H1 (cell line): ENCODE results near the gene SCO2. TPM values are rescaled to one million over a fixed set of nuclear protein-coding genes. Genes with fewer than 3 reads are reported as not detected.

Experiments used
- CTCF ChIA-PET: fragments of 300-600 bp; sonication (Branson Sonifier 250); formaldehyde crosslinking; loops from one replicate; lab custom pipeline; 2021; ENCODE audit not compliant: partially characterized antibody; lab: Charles Lee
- POLR2A ChIA-PET: fragments of 300-600 bp; sonication (Branson Sonifier 250); formaldehyde crosslinking; loops from one replicate; lab custom pipeline; 2021; ENCODE audit warnings: inconsistent platforms; ENCODE audit not compliant: partially characterized antibody; lab: Charles Lee
- DNase-seq, 2 experiments: peaks; one replicate each; pipeline versions ENCODE4 v3.0.0 to v3.0.0-alpha.2; 2010 to 2022; ENCODE audit warnings: low spot score in 2 of 2, low read depth in 1 of 2, mixed read lengths in 1 of 2
- FAIRE-seq: peaks from 2 replicates; lab custom pipeline; 2011; peaks lifted over from hg19 to GRCh38; lab: Jason Lieb, UNC
- H2AFZ ChIP-seq: 2 replicates; pipeline ENCODE4 v1.8.1; 2012; ENCODE audit warnings: low read length, inconsistent platforms
- H2AK5ac ChIP-seq: 2 replicates; pipeline ENCODE4 v1.6.1; 2013; ENCODE audit warnings: low read depth, low read length
- H2BK120ac ChIP-seq: replicated peaks from 2 replicates; pipeline ENCODE3; 2013; ENCODE audit warnings: low read depth, low read length, inconsistent platforms
- H2BK12ac ChIP-seq: 2 replicates; pipeline ENCODE4 v1.6.1; 2013; ENCODE audit warnings: low read depth, low read length
- H2BK15ac ChIP-seq: 2 replicates; pipeline ENCODE4 v1.6.1; 2013; ENCODE audit warnings: low read length
- H2BK20ac ChIP-seq: 2 replicates; pipeline ENCODE4 v1.6.1; 2013; ENCODE audit warnings: low read length
- H2BK5ac ChIP-seq: 2 replicates; pipeline ENCODE4 v1.6.1; 2013; ENCODE audit warnings: low read depth, low read length
- H3K14ac ChIP-seq: 2 replicates; pipeline ENCODE4 v1.6.1; 2013; ENCODE audit warnings: inconsistent platforms; ENCODE audit not compliant: insufficient read length
- H3K18ac ChIP-seq: 2 replicates; pipeline ENCODE4 v1.6.1; 2013; ENCODE audit warnings: low read length; ENCODE audit errors: extremely low read depth
- H3K23ac ChIP-seq: 2 replicates; pipeline ENCODE4 v1.6.1; 2013; ENCODE audit warnings: inconsistent platforms; ENCODE audit not compliant: insufficient read length
- H3K23me2 ChIP-seq: 2 replicates; pipeline ENCODE4 v1.6.1; 2013; ENCODE audit warnings: low read depth, low read length
- H3K27ac ChIP-seq: 2 replicates; pipeline ENCODE4 v1.6.1; 2011; ENCODE audit warnings: low read depth, low read length, inconsistent platforms
- H3K27me3 ChIP-seq, 4 experiments: replicated peaks in 1 of 4; 1 replicate in 1 of 4; 2 replicates in 3 of 4; pipeline versions ENCODE4 v1.6.1 to v1.8.1; 2011 to 2013; ENCODE audit warnings: low read length in 3 of 4, mild to moderate bottlenecking in 3 of 4, inconsistent platforms in 2 of 4, mixed read lengths in 2 of 4, moderate library complexity in 1 of 4; ENCODE audit not compliant: control insufficient read depth in 3 of 4, insufficient read depth in 3 of 4; ENCODE audit errors: extremely low read depth in 1 of 4
- H3K36me3 ChIP-seq, 4 experiments: 2 replicates each; pipeline versions ENCODE4 v1.6.1 to v1.8.1; 2011 to 2013; ENCODE audit warnings: mild to moderate bottlenecking in 4 of 4, low read length in 3 of 4, moderate library complexity in 2 of 4, control low read depth in 1 of 4, inconsistent platforms in 1 of 4; ENCODE audit not compliant: insufficient read depth in 4 of 4, control insufficient read depth in 2 of 4
- H3K4ac ChIP-seq: replicated peaks from 2 replicates; pipeline ENCODE3; 2013; ENCODE audit warnings: low read length, low read depth, mixed read lengths, inconsistent platforms; ENCODE audit not compliant: insufficient read length
- H3K4me1 ChIP-seq, 4 experiments: replicated peaks in 1 of 4; 1 replicate in 1 of 4; 2 replicates in 3 of 4; pipeline versions ENCODE4 v1.6.1 to v1.8.1; 2011 to 2013; ENCODE audit warnings: low read length in 3 of 4, inconsistent platforms in 2 of 4, mixed read lengths in 1 of 4; ENCODE audit not compliant: insufficient read depth in 4 of 4, control insufficient read depth in 3 of 4
- H3K4me2 ChIP-seq, 2 experiments: 2 replicates each; pipeline versions ENCODE4 v1.6.1 to v1.8.1; 2011 to 2013; ENCODE audit warnings: low read depth in 2 of 2, low read length in 2 of 2, control low read depth in 1 of 2, inconsistent platforms in 1 of 2, mild to moderate bottlenecking in 1 of 2; ENCODE audit not compliant: insufficient read depth in 1 of 2
- H3K4me3 ChIP-seq, 4 experiments: fragments of 200-600, 300-600 bp in 1 of 4; sonication (generic), shearing (Covaris generic), sonication (Bioruptor Twin) in 1 of 4; 2 replicates each; pipeline versions ENCODE4 v1.5.1 to v1.8.1; 2011 to 2016; ENCODE audit warnings: low read length in 4 of 4, low read depth in 3 of 4, control low read depth in 2 of 4, inconsistent platforms in 2 of 4, mild to moderate bottlenecking in 2 of 4, mixed read lengths in 1 of 4, moderate library complexity in 1 of 4; ENCODE audit not compliant: insufficient read depth in 2 of 4; ENCODE audit errors: extremely low read depth in 1 of 4
- H3K56ac ChIP-seq: replicated peaks from 2 replicates; pipeline ENCODE3; 2013; ENCODE audit warnings: low read depth, mild to moderate bottlenecking, mixed read lengths, low read length, inconsistent platforms; ENCODE audit not compliant: insufficient read length
- H3K79me1 ChIP-seq: 2 replicates; pipeline ENCODE4 v1.6.1; 2013; ENCODE audit warnings: low read depth, low read length, control low read depth
- H3K79me2 ChIP-seq, 2 experiments: 2 replicates each; pipeline versions ENCODE4 v1.6.1 to v1.8.1; 2012 to 2013; ENCODE audit warnings: low read length in 2 of 2, mild to moderate bottlenecking in 2 of 2, inconsistent platforms in 1 of 2; ENCODE audit not compliant: insufficient read depth in 2 of 2, control insufficient read depth in 1 of 2
- H3K9ac ChIP-seq, 4 experiments: replicated peaks in 1 of 4; 1 replicate in 1 of 4; 2 replicates in 3 of 4; pipeline versions ENCODE4 v1.6.1 to v1.8.1; 2011 to 2013; ENCODE audit warnings: low read depth in 3 of 4, low read length in 3 of 4, control low read depth in 2 of 4, mild to moderate bottlenecking in 2 of 4, moderate library complexity in 2 of 4, inconsistent platforms in 1 of 4; ENCODE audit errors: extremely low read depth in 1 of 4
- H3K9me3 ChIP-seq, 2 experiments: 2 replicates each; pipeline versions ENCODE4 v1.6.1 to v1.8.1; 2012 to 2013; ENCODE audit warnings: mild to moderate bottlenecking in 2 of 2, moderate library complexity in 2 of 2, control low read depth in 1 of 2, inconsistent platforms in 1 of 2, low read depth in 1 of 2, low read length in 1 of 2, mixed read lengths in 1 of 2; ENCODE audit not compliant: insufficient read depth in 2 of 2
- H4K20me1 ChIP-seq, 2 experiments: replicated peaks in 1 of 2; 2 replicates each; pipeline versions ENCODE3 to v1.8.1; 2011 to 2013; ENCODE audit warnings: inconsistent platforms in 2 of 2, low read length in 2 of 2, mild to moderate bottlenecking in 1 of 2; ENCODE audit not compliant: insufficient read depth in 2 of 2, control insufficient read depth in 1 of 2
- H4K5ac ChIP-seq: 2 replicates; pipeline ENCODE4 v1.6.1; 2013; ENCODE audit warnings: low read length, low read depth, mixed read lengths, inconsistent platforms; ENCODE audit not compliant: insufficient read length
- H4K8ac ChIP-seq: 2 replicates; pipeline ENCODE4 v1.8.0; 2013; ENCODE audit warnings: mild to moderate bottlenecking, moderate library complexity, low read length, inconsistent platforms; ENCODE audit not compliant: insufficient read depth; ENCODE audit errors: extremely low read depth
- H4K91ac ChIP-seq: replicated peaks from 2 replicates; pipeline ENCODE3; 2013; ENCODE audit warnings: low read length, mixed read lengths, inconsistent platforms; ENCODE audit not compliant: insufficient read length
- EP300 ChIP-seq, 2 experiments: IDR thresholded peaks; 1 replicate in 1 of 2; 2 replicates in 1 of 2; pipeline ENCODE4 v1.6.1; 2011 to 2012; ENCODE audit warnings: low read depth in 2 of 2, low read length in 2 of 2, mild to moderate bottlenecking in 2 of 2, borderline replicate concordance in 1 of 2, inconsistent platforms in 1 of 2, moderate library complexity in 1 of 2
- SP2 ChIP-seq: IDR thresholded peaks from 2 replicates; pipeline ENCODE4 v1.6.1; 2012; ENCODE audit warnings: mild to moderate bottlenecking, low read length, inconsistent platforms
- whole genome bisulfite sequencing, 2 experiments: shearing (Covaris generic) in 1 of 2; methylation state at CpG; one replicate each; pipeline versions ENCODE4 v1.1.6 to v1.1.7; 2013 to 2015; ENCODE audit warnings: low lambda C conversion rate in 2 of 2, mixed read lengths in 2 of 2, inconsistent platforms in 1 of 2, low coverage in 1 of 2, missing lambda C conversion rate in 1 of 2; ENCODE audit not compliant: insufficient replicate concordance in 2 of 2, insufficient coverage in 1 of 2, insufficient read length in 1 of 2; ENCODE audit errors: extremely low coverage in 1 of 2, missing lambda C conversion rate in 1 of 2; 5-methylcytosine and 5-hydroxymethylcytosine counted together
- polyA plus RNA-seq, 7 experiments: library from polyadenylated mRNA; depleted of rRNA in 3 of 7; stranded (reverse) in 5 of 7; unstranded in 2 of 7; fragments of >200 nt in 5 of 7; fragments of 200-250 nt in 2 of 7; gene quantifications; 1 replicate in 5 of 7; 2 replicates in 1 of 7; 4 replicates in 1 of 7; pipeline versions ENCODE4 v1.2.1 to v1.2.3, GENCODE V29; 2011 to 2013; ENCODE audit warnings: missing spikeins in 2 of 7, mixed read lengths in 2 of 7
- total RNA-seq: library from RNA; stranded (reverse); fragmentation: NEBNext Ultra II Directional; extraction: Animal tissue kit (Norgen Biotek cat#: 25700); gene quantifications from 2 replicates; pipeline ENCODE4 v1.2.1, GENCODE V29; 2021

SCO2 gene
- total and polyA plus RNA-seq, 2 of the 8 experiments (the other 6 are each of a cell fraction or from before 2014, with no cell fraction given), result 2.0 TPM; not detected in 1

GRCh38 chr22:50567721-50568252 lies 42.4 kb upstream of the SCO2 start:
- H3K79me1 ChIP-seq, result no peaks in the 10 kb centered on the region
- H3K14ac ChIP-seq, result no peak overlapping the region
- H2BK120ac ChIP-seq, result no peak overlapping the region
- ChIA-PET POLR2A (interaction anchor here (2.7 to 5.4 kb wide), 2 partner anchors 9 to 12 kb away, joined by 7 to 37 read pairs; partner anchors contain the start of gene CPT1B), CTCF (interaction anchor here (0.6 to 0.7 kb wide), 2 partner anchors 52 to 91 kb away, joined by 3 read pairs; no protein-coding TSS in a partner anchor)
- no peak overlapping the region for H4K5ac ChIP-seq
- no peaks in the 10 kb centered on the region for H3K9me3 ChIP-seq
- peaks cover 3% of the 10 kb centered on the region; the same call in 1 of the 2 replicates for H3K23me2 ChIP-seq
- peaks cover 0 to 5% (median 2%) of the 10 kb centered on the region in 4 experiments; a peak in 5 of 7 replicates for H3K27me3 ChIP-seq
- no peak overlapping the region for H2BK15ac ChIP-seq
- peaks cover 2 to 13% of the 10 kb centered on the region in 2 experiments for H4K20me1 ChIP-seq
- no peak overlapping the region for H3K18ac ChIP-seq
- no peak overlapping the region for H2AFZ ChIP-seq
- no peaks in the 10 kb centered on the region; a peak in 1 of 7 replicates for H3K4me1 ChIP-seq
- no peak overlapping the region for H3K4me2 ChIP-seq
- H4K91ac ChIP-seq, result no peak overlapping the region
- H3K56ac ChIP-seq, result no peak overlapping the region
- no peak for FAIRE-seq
- 81% methylated on average over 7 of the region's 7 CpGs; no CpG with 5 or more reads in 1 of the 2 experiments for WGBS, 2 experiments
- no peak overlapping the region for H3K4me3 ChIP-seq
- H2BK12ac ChIP-seq, result no peak overlapping the region
- H3K27ac ChIP-seq, result no peak overlapping the region
- H3K9ac ChIP-seq, result no peak overlapping the region
- no peak overlapping the region for H2BK5ac ChIP-seq
- no peak for DNase-seq
- no peak overlapping the region for H2BK20ac ChIP-seq
- no peak overlapping the region for H2AK5ac ChIP-seq
- no peak overlapping the region for H3K23ac ChIP-seq
- H4K8ac ChIP-seq, result no peak overlapping the region
- H3K36me3 ChIP-seq, result peaks cover 8 to 33% (median 27%) of the 10 kb centered on the region in 4 experiments; a peak in 6 of 8 replicates
- no peaks in the 10 kb centered on the region for H3K79me2 ChIP-seq
- H3K4ac ChIP-seq, result no peak overlapping the region
- no peak for TF ChIP-seq SP2
- no peak for TF ChIP-seq EP300 (IDR thresholded peaks at IDR 0.05; ENCODE audit: borderline replicate concordance in 1 of 2, low read depth in 2 of 2, low read length in 2 of 2)
